Measurements from ENCODE around the gene DIAPH3.

GRCh38 chr13:60120617-60121336 is 43.0 kb downstream of the DIAPH3 start:
- no peak for TF ChIP-seq CTCF (IDR thresholded peaks at IDR 0.05 in 8 of 11, conservative IDR thresholded peaks at IDR 0.05 in 3 of 11)
- TF ChIP-seq POLR2A (IDR thresholded peaks at IDR 0.05), result no peak
- TF ChIP-seq POLR2AphosphoS5 (IDR thresholded peaks at IDR 0.05), result no peak

Measured in spleen (tissue), 7 donors.